HG03095 (cell line): ENCODE results near the gene MFAP5.
A peak's percentile ranks its signal among the peaks of the same experiment; 100 is the strongest.

Experiments
- ATAC-seq: cut with Tn5 transposase; IDR thresholded peaks from one replicate; pipeline ENCODE4 v1.9.1; 2021; ENCODE audit warnings: moderate library complexity; ENCODE audit not compliant: unreplicated experiment

The MFAP5 gene

GRCh38 chr12:8662593-8662992 is at the start of gene MFAP5:
Gene MFAP5, minus strand, starts transcription at chr12:8662826. Its CDS starts 722 bp downstream, at chr12:8662104.
- ATAC-seq, result no peak

GRCh38 chr12:8709124-8709830 is 46.7 kb upstream of the MFAP5 start:
- ATAC-seq, result no peak

- ATAC-seq, result no peak
These were observed 39.5 kb upstream of the MFAP5 start for GRCh38 chr12:8702159-8702558.

GRCh38 chr12:8701046-8701660 is 38.5 kb upstream of the MFAP5 start:
- no peak for ATAC-seq

- no peak for ATAC-seq
These were observed 37.1 kb upstream of the MFAP5 start for GRCh38 chr12:8699714-8700113.

- ATAC-seq, result no peak
These were observed 36.3 kb upstream of the MFAP5 start for GRCh38 chr12:8698879-8699278.

- peak; percentile 21 for ATAC-seq
These were observed 35.7 kb upstream of the MFAP5 start for GRCh38 chr12:8698132-8698851.

- peak; percentile 78 for ATAC-seq
These were observed 35.0 kb upstream of the MFAP5 start, which contains the start of gene RIMKLB for GRCh38 chr12:8697476-8698131. Gene RIMKLB, plus strand, starts transcription at chr12:8697991. Its CDS starts 15,876 bp downstream, at chr12:8713867.

- peak; percentile 11 for ATAC-seq
These were observed 34.5 kb upstream of the MFAP5 start for GRCh38 chr12:8697120-8697475.

GRCh38 chr12:8696442-8697090 is 33.9 kb upstream of the MFAP5 start:
- no peak for ATAC-seq

- no peak for ATAC-seq
These were observed 32.5 kb upstream of the MFAP5 start for GRCh38 chr12:8695116-8695515.

GRCh38 chr12:8692573-8692972 is 29.9 kb upstream of the MFAP5 start:
- ATAC-seq, result no peak

- no peak for ATAC-seq
These were observed 27.1 kb upstream of the MFAP5 start for GRCh38 chr12:8689681-8690080.

GRCh38 chr12:8687846-8688601 is 25.4 kb upstream of the MFAP5 start:
- no peak for ATAC-seq

- no peak for ATAC-seq
These were observed 22.4 kb upstream of the MFAP5 start for GRCh38 chr12:8685051-8685450.

GRCh38 chr12:8681129-8681884 is 18.7 kb upstream of the MFAP5 start:
- no peak for ATAC-seq

GRCh38 chr12:8680533-8680932 is 17.9 kb upstream of the MFAP5 start:
- ATAC-seq, result no peak

GRCh38 chr12:8678661-8679111 is 16.1 kb upstream of the MFAP5 start:
- ATAC-seq, result no peak

- ATAC-seq, result no peak
These were observed 14.7 kb upstream of the MFAP5 start for GRCh38 chr12:8677362-8677761.
